ENCODE data around the gene ARNT2.

DNA sequence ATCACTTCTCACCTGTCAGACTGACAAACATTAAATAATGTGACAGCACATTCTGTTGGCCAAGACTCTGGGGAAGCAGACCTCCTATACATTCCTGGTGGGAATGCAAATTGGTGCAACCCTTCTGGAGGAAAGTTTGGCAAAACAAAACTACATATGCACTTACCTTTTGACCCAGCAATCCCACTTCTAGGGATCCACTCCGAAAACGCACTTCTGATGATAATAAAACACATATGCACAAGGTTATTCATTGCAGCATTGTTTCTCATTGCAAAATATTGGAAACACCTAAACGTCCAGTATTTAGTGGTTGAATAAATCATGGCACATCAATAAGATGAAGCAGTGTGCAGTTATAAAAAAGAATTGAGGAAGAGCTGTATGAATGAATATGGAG, 145.5 kb downstream of the ARNT2 start:
- TF ChIP-seq CTCF (IDR thresholded peaks at IDR 0.05) (no peak), POLR2A (IDR thresholded peaks at IDR 0.05; ENCODE audit: low read length) (no peak), REST (IDR thresholded peaks at IDR 0.05) (no peak), MYC (IDR thresholded peaks at IDR 0.05; ENCODE audit: borderline replicate concordance, low read length) (no peak), SMC3 (IDR thresholded peaks at IDR 0.05) (no peak), BCL3 (IDR thresholded peaks at IDR 0.05) (no peak)
- TF ChIP-seq, protein P1, sequence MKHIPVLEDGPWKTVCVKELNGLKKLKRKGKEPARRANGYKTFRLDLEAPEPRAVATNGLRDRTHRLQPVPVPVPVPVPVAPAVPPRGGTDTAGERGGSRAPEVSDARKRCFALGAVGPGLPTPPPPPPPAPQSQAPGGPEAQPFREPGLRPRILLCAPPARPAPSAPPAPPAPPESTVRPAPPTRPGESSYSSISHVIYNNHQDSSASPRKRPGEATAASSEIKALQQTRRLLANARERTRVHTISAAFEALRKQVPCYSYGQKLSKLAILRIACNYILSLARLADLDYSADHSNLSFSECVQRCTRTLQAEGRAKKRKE (CRISPR knock-in tag; IDR thresholded peaks at IDR 0.05; ENCODE audit: low read depth): no peak

Data from A549 (cell line).